Measurements from ENCODE around the gene PDSS2.
A peak's percentile ranks its signal among the peaks of the same experiment; 100 is the strongest.
"Not testable (repeated sequence)": the region's sequence is repeated elsewhere in the genome, so short reads cannot be mapped to it uniquely, and the experiment has no call there.

Gene PDSS2

DNA sequence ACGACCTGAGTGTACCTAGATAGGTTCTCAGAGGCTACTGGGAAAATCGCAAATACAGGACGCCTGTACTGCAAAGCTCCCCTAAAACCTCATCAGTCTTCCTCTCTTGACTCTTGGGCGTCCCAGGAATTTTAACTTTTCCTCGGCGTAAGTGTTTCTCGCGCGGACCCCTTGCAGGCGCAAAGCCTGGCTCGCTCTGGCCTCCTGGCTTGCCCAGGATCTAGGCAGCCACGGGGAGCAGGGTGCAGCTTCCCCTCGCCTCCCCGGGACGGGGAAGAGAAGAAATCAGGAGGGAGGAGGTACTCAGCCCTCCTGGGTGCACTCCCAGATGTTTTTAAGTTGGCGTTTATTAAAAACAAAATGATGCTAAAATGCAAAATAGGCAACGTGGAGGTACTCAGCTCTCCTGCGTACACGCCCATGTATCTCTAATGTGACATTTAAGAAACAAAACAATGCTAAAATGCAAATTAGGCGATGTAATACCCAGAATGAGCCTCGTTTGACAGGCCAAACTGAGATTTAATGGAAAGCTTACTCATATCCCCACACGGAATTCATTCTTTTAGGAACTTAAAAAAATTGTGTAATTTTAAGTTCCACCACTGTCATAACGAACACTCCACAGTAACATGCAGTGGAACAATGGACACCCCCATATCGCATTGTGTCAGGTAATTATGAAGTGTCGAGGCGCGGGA lies 29.0 kb upstream of the PDSS2 start:
- peak overlapping the region; percentile 96 for H3K4me3 ChIP-seq (ENCODE audit: insufficient read depth, low read length, poor library complexity, severe bottlenecking)
- 0 out of 2 replicates have a peak, but pooled peaks cover 3% of the 10 kb centered on the region for H3K36me3 ChIP-seq (ENCODE audit: low read length)
- peak overlapping the region; percentile 37 for H2AFZ ChIP-seq (ENCODE audit: low read depth, low read length, severe bottlenecking)
- TF ChIP-seq EZH2phosphoT487 (conservative IDR thresholded peaks at IDR 0.05; ENCODE audit: low read length) = no peak
- TF ChIP-seq, protein P1, sequence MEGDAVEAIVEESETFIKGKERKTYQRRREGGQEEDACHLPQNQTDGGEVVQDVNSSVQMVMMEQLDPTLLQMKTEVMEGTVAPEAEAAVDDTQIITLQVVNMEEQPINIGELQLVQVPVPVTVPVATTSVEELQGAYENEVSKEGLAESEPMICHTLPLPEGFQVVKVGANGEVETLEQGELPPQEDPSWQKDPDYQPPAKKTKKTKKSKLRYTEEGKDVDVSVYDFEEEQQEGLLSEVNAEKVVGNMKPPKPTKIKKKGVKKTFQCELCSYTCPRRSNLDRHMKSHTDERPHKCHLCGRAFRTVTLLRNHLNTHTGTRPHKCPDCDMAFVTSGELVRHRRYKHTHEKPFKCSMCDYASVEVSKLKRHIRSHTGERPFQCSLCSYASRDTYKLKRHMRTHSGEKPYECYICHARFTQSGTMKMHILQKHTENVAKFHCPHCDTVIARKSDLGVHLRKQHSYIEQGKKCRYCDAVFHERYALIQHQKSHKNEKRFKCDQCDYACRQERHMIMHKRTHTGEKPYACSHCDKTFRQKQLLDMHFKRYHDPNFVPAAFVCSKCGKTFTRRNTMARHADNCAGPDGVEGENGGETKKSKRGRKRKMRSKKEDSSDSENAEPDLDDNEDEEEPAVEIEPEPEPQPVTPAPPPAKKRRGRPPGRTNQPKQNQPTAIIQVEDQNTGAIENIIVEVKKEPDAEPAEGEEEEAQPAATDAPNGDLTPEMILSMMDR (IDR thresholded peaks at IDR 0.05; ENCODE audit: insufficient read depth, low read length, poor library complexity, severe bottlenecking) = no peak
- H3K27ac ChIP-seq (ENCODE audit: low read depth, low read length) = no peak overlapping the region
- H3K79me2 ChIP-seq (ENCODE audit: insufficient read depth, low read length) = peaks cover 31% of the 10 kb centered on the region
- peaks cover 4% of the 10 kb centered on the region; the same call in 1 of the 2 replicates for H4K20me1 ChIP-seq (ENCODE audit: low read depth, low read length)
- no peaks in the 10 kb centered on the region for H3K27me3 ChIP-seq (ENCODE audit: low read length)
- no peaks in the 10 kb centered on the region for H3K9me2 ChIP-seq (replicated peaks; ENCODE audit: insufficient read depth, low read length)
- H3K9ac ChIP-seq (ENCODE audit: low read length) = peak overlapping the region; percentile 90
- H3K4me2 ChIP-seq (ENCODE audit: low read depth, low read length, poor library complexity, severe bottlenecking) = peak overlapping the region; percentile 66
- no peaks in the 10 kb centered on the region for H3K9me3 ChIP-seq (ENCODE audit: insufficient read depth, low read length)
- peaks cover 10% of the 10 kb centered on the region for H3F3A ChIP-seq (ENCODE audit: insufficient read depth)

DNA sequence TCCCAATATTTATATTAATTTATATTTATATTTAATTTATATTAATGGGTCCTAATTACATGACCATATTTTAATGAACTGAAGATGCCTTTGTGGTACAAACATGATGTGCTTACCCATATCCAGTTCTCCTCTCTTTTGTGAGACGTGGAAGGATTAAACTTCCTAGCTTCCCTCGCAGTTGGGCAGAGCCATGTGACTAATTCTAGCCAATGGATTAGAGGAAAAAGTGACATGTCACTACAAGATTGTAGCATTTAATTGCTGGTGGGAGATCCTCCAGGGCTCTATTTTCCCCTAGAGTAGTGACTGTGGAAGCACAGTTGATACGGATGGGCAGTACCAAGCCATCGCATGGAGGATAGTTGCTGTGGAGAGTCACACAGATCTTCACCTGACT lies 25.8 kb upstream of the PDSS2 start:
- Histone ChIP-seq H3K27ac (ENCODE audit: low read depth, low read length) (no peak overlapping the region), H3K4me3 (ENCODE audit: insufficient read depth, low read length, poor library complexity, severe bottlenecking) (no peak overlapping the region), H3K9me2 (replicated peaks; ENCODE audit: insufficient read depth, low read length) (no peaks in the 10 kb centered on the region), H3K27me3 (ENCODE audit: low read length) (no peaks in the 10 kb centered on the region), H3K9me3 (ENCODE audit: insufficient read depth, low read length) (no peaks in the 10 kb centered on the region), H3F3A (ENCODE audit: insufficient read depth) (peaks cover 10% of the 10 kb centered on the region), H2AFZ (ENCODE audit: low read depth, low read length, severe bottlenecking) (no peak overlapping the region), H3K36me3 (ENCODE audit: low read length) (no peaks in the 10 kb centered on the region), H3K79me2 (ENCODE audit: insufficient read depth, low read length) (no peaks in the 10 kb centered on the region), H3K9ac (ENCODE audit: low read length) (no peak overlapping the region), H4K20me1 (ENCODE audit: low read depth, low read length) (no peaks in the 10 kb centered on the region), H3K4me2 (ENCODE audit: low read depth, low read length, poor library complexity, severe bottlenecking) (no peak overlapping the region)
- TF ChIP-seq, protein P1 (IDR thresholded peaks at IDR 0.05; ENCODE audit: insufficient read depth, low read length, poor library complexity, severe bottlenecking) = no peak
- TF ChIP-seq EZH2phosphoT487 (conservative IDR thresholded peaks at IDR 0.05; ENCODE audit: low read length) = no peak

DNA sequence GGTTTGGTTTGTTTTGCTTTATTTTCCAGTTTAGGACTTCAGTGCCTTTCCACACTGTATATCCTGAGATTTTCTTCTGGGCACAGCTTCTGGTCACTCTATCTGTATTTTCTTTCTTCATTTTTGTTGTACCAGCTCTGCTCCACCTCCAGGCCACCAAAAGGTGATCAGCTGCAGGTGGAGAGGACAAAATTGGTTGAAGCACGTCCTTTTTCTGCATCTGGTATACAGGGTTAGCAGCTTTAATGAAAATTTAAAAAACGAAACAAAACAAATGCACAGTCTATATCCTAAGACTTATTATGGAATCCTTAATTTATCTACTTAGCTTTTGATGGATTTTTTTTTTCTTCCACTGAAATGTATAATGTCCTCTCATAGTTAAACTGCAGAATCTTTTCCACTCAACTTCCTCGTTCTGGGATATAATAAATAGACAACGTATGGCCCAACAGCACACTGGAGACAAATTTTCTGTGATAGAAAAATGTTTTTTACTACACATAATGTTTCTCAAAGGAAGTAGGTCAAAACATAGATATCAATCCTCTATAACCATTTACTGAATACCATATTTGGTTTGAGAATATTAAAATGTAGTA lies 19.8 kb upstream of the PDSS2 start:
- H3K36me3 ChIP-seq (ENCODE audit: low read length) = no peaks in the 10 kb centered on the region
- H3F3A ChIP-seq (ENCODE audit: insufficient read depth) = no peaks in the 10 kb centered on the region
- no peaks in the 10 kb centered on the region for H4K20me1 ChIP-seq (ENCODE audit: low read depth, low read length)
- no peaks in the 10 kb centered on the region for H3K9me2 ChIP-seq (replicated peaks; ENCODE audit: insufficient read depth, low read length)
- TF ChIP-seq, protein P1 (IDR thresholded peaks at IDR 0.05; ENCODE audit: insufficient read depth, low read length, poor library complexity, severe bottlenecking) = no peak
- no peak for TF ChIP-seq EZH2phosphoT487 (conservative IDR thresholded peaks at IDR 0.05; ENCODE audit: low read length)
- H3K9ac ChIP-seq (ENCODE audit: low read length) = no peak overlapping the region
- H3K27me3 ChIP-seq (ENCODE audit: low read length) = no peaks in the 10 kb centered on the region
- H3K9me3 ChIP-seq (ENCODE audit: insufficient read depth, low read length) = no peaks in the 10 kb centered on the region
- H3K79me2 ChIP-seq (ENCODE audit: insufficient read depth, low read length) = no peaks in the 10 kb centered on the region
- H3K4me3 ChIP-seq (ENCODE audit: insufficient read depth, low read length, poor library complexity, severe bottlenecking) = no peak overlapping the region
- H3K4me2 ChIP-seq (ENCODE audit: low read depth, low read length, poor library complexity, severe bottlenecking) = no peak overlapping the region
- no peak overlapping the region for H2AFZ ChIP-seq (ENCODE audit: low read depth, low read length, severe bottlenecking)
- H3K27ac ChIP-seq (ENCODE audit: low read depth, low read length) = no peak overlapping the region

DNA sequence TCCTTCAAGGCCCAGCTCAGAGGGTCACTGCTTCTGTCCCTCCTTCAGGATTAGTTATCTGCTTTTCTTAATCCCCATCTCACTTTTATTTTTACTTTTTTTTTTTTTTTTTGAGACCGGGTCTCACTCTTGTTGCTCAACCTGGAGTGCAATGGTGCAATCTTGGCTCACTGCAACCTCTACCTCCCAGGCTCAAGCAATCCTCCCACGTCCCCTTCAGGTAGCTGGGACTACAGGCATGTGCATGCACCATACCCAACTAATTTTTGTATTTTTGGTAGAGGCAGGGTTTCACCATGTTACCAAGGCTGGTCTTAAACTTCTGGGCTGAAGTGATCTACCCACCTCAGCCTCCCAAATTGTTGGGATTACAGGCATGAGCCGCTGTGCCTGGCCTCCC lies 16.5 kb upstream of the PDSS2 start:
- H3K9me2 ChIP-seq (replicated peaks; ENCODE audit: insufficient read depth, low read length); H2AFZ ChIP-seq (ENCODE audit: low read depth, low read length, severe bottlenecking); H3K79me2 ChIP-seq (ENCODE audit: insufficient read depth, low read length); H3K27me3 ChIP-seq (ENCODE audit: low read length); H3K9me3 ChIP-seq (ENCODE audit: insufficient read depth, low read length); H3F3A ChIP-seq (ENCODE audit: insufficient read depth); H3K4me3 ChIP-seq (ENCODE audit: insufficient read depth, low read length, poor library complexity, severe bottlenecking); H3K27ac ChIP-seq (ENCODE audit: low read depth, low read length); H3K9ac ChIP-seq (ENCODE audit: low read length); H3K36me3 ChIP-seq (ENCODE audit: low read length); H4K20me1 ChIP-seq (ENCODE audit: low read depth, low read length); H3K4me2 ChIP-seq (ENCODE audit: low read depth, low read length, poor library complexity, severe bottlenecking): not testable (repeated sequence)

DNA sequence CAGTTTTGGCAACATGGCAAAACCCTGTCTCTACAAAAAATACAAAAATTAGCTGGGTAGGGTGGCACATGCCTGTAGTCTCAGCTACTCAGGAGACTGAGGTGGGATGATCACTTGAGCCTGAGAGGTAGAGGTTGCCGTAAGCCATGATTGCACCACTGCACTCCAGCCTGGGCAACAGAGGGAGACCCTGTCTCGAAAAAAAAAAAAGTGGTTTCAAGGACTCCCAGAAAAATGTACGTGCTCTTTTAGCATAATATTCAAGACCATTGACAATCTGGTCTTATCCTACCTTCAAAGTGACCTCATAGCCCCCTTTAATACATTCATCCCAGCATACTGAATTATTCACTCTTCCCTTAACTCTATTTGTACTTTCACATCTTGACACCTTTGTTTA lies 16.0 kb upstream of the PDSS2 start:
- H3F3A ChIP-seq (ENCODE audit: insufficient read depth); H4K20me1 ChIP-seq (ENCODE audit: low read depth, low read length): not testable (repeated sequence)

More for the DNA sequence above, 16.0 kb upstream of the PDSS2 start:
- not testable (repeated sequence) for H3K9me3 ChIP-seq (ENCODE audit: insufficient read depth, low read length); H3K9me2 ChIP-seq (replicated peaks; ENCODE audit: insufficient read depth, low read length); H3K27me3 ChIP-seq (ENCODE audit: low read length); H3K27ac ChIP-seq (ENCODE audit: low read depth, low read length); H3K9ac ChIP-seq (ENCODE audit: low read length); H3K79me2 ChIP-seq (ENCODE audit: insufficient read depth, low read length); H3K36me3 ChIP-seq (ENCODE audit: low read length); H2AFZ ChIP-seq (ENCODE audit: low read depth, low read length, severe bottlenecking); H3K4me3 ChIP-seq (ENCODE audit: insufficient read depth, low read length, poor library complexity, severe bottlenecking); H3K4me2 ChIP-seq (ENCODE audit: low read depth, low read length, poor library complexity, severe bottlenecking)

All from SU-DHL-6 (cell line).